Suppressor macrophage (primary cell): ENCODE measurements around the gene AP5S1.
"Not testable (repeated sequence)": the region's sequence is repeated elsewhere in the genome, so short reads cannot be mapped to it uniquely, and the experiment has no call there.

Source experiments
- DNase-seq, 4 experiments: peaks; one replicate each; pipeline ENCODE4 v3.0.0-alpha.2; 2020 to 2022
- total RNA-seq, 17 experiments: gene quantifications; one replicate each; lab custom pipeline; 2026; ENCODE audit warnings: mixed read lengths in 6 of 17, inconsistent platforms in 3 of 17; lab: John Stamatoyannopoulos, UW

The AP5S1 gene
- 6.5 to 32.8 (median 20.9) reads per million in 17 experiments for total RNA-seq

GRCh38 chr20:3820048-3820900 lies at the start of gene AP5S1:
Gene AP5S1, plus strand, starts transcription at chr20:3820547. Its CDS starts 1,571 bp downstream, at chr20:3822118.
- DNase-seq, result peak; percentile 98

GRCh38 chr20:3771552-3772058 lies 48.7 kb upstream of the AP5S1 start:
- no peak for DNase-seq

- DNase-seq, result peak in 2 of 4 experiments; percentile 22 to 28
These were observed 44.8 kb upstream of the AP5S1 start for GRCh38 chr20:3775457-3776108.

- DNase-seq, result no peak
These were observed 43.0 kb upstream of the AP5S1 start for GRCh38 chr20:3777381-3777715.

- peak; percentile 52 to 82 (median 69) for DNase-seq
These were observed 42.4 kb upstream of the AP5S1 start for GRCh38 chr20:3777716-3778629.

GRCh38 chr20:3778976-3779375 lies 41.4 kb upstream of the AP5S1 start:
- no peak for DNase-seq

- DNase-seq, result peak; percentile 86 to 95 (median 92)
These were observed 39.0 kb upstream of the AP5S1 start, which contains the start of gene SPEF1 for GRCh38 chr20:3781153-3781910. Gene SPEF1, minus strand, starts transcription at chr20:3781448. Its CDS starts 161 bp downstream, at chr20:3781287.

GRCh38 chr20:3782597-3782996 lies 37.8 kb upstream of the AP5S1 start:
- no peak for DNase-seq

- DNase-seq, result no peak
These were observed 37.3 kb upstream of the AP5S1 start for GRCh38 chr20:3783068-3783489.

- no peak for DNase-seq
These were observed 36.7 kb upstream of the AP5S1 start for GRCh38 chr20:3783511-3784195.

GRCh38 chr20:3784216-3784853 lies 36.0 kb upstream of the AP5S1 start:
- DNase-seq, result no peak

GRCh38 chr20:3784863-3785239 lies 35.5 kb upstream of the AP5S1 start:
- DNase-seq, result no peak

- DNase-seq, result no peak
These were observed 34.9 kb upstream of the AP5S1 start for GRCh38 chr20:3785240-3786125.

- peak; percentile 59 to 78 (median 66) for DNase-seq
These were observed 34.2 kb upstream of the AP5S1 start for GRCh38 chr20:3786126-3786484.

- DNase-seq, result peak; percentile 93 to 98 (median 96)
These were observed 33.6 kb upstream of the AP5S1 start, which contains the start of gene CENPB for GRCh38 chr20:3786665-3787323. Gene CENPB, minus strand, starts transcription at chr20:3786740. Its CDS starts 257 bp downstream, at chr20:3786483.

GRCh38 chr20:3787324-3788014 lies 32.9 kb upstream of the AP5S1 start:
- DNase-seq, result no peak

- DNase-seq, result no peak
These were observed 31.6 kb upstream of the AP5S1 start for GRCh38 chr20:3788685-3789155.

GRCh38 chr20:3789201-3789600 lies 31.1 kb upstream of the AP5S1 start:
- DNase-seq, result not testable (repeated sequence)
